HG02763 (cell line): Measurements from ENCODE around the gene FOXQ1.
"Not testable (repeated sequence)": the region's sequence is repeated elsewhere in the genome, so short reads cannot be mapped to it uniquely, and the experiment has no call there.

ENCODE experiments used
- ATAC-seq: cut with Tn5 transposase; IDR thresholded peaks from one replicate; pipeline ENCODE4 v1.9.1; 2021; ENCODE audit warnings: mild to moderate bottlenecking, moderate library complexity; ENCODE audit not compliant: unreplicated experiment

FOXQ1 gene

DNA sequence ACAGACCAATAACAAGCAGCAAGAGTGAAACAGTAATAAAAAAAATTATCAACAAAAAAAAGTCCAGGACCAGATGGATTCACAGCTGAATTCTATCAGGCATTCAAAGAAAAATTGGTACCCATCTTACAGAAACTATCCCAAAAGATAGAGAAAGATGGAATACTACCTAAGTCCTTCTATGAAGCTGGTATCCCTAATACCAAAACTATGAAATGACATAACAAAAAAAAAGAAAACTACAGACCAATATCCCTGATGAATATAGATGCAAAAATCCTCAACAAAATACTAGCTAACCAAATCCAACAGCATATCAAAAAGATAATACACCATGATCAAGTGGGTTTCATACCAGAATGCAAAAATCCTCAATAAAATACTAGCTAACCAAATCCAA is 43.2 kb downstream of the FOXQ1 start:
- not testable (repeated sequence) for ATAC-seq

DNA sequence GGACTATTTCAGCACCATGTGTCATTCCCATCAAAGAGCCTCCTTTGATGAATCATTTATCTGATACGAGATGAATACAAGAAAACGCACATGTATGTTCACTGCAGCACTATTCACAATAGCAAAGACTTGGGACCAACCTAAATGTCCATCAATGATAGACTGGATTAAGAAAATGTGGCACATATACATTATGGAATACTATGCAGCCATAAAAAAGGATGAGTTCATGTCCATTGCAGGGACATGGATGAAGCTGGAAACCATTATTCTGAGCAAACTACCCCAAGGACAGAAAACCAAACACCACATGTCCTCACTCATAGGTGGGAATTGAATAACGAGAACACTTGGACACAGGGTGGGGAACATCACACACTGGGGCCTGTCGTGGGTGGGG is 49.8 kb downstream of the FOXQ1 start:
- not testable (repeated sequence) for ATAC-seq

DNA sequence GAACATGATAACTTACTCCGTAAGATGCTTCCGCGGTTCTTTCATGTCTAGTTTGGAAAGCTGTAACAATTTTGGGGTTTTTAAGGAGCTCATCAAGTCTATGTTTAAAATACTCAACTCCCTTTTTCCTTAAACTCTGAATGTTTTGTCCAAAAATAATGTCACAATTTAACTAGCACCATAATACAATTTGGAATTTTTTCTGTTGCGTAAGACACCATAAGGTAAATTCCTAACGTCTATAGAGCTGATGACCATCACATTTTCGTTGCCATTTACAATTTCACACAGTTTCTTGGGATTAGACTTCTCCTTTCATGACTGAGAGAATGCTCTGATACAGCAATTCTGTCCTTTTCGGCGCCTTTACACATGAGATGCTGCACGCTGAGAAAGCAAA is 50.7 kb downstream of the FOXQ1 start:
- ATAC-seq: no peak

DNA sequence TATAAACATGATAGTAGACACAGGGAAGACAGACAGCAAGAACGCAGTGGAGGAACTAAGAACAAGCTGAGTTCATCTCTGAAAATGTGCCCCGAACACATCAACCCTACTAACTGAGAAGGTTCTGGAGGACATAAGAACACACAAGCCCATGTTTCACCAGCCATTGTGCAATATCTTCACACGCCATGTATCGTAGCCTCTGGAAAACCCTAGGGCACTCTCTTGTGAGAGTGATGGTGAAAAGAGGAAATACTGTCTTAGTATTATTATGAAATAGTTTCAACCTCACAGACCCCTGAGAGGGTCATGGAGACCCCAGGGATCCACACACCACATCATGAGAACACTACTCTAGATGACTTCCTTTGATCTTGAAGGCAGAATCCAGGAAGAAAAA is 51.4 kb downstream of the FOXQ1 start:
- ATAC-seq: no peak

DNA sequence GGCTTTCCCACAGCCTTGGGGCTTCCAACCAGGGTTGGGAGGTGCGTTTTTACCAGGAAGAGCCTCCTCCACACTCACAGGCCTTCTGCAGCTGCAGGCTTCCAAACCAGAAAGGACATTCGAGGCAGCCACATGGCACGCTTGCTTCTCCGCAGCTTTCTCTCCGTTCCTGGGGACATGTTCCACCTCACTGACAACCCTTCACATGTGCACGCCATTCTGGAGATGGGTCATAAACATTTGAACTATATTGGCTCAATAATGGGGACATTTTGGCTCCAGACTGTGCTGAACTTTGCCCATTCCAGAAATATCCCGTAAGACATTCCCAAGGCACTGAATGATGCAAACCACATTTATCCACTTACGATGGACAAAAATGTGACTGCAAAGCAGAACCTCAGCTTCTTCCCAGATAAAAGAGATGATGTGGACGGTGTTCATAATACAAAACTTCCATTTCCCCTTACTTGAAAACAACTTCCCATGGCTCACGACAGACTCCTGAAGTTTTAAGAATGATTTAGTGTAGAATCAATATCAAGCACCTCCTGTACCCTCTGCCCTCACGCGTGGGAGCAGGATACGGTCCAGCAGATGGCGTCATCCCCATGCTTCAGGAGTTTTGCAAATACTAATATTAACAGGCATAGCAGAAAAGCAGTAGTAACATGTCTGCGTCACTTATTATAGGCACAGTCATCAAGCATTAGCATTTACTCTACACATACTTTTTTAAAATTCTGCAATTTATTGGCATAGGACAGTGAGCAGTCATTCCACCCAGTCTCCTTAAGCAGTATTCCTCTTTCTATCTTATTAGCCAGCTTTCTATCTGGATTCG is 52.1 kb downstream of the FOXQ1 start:
- no peak for ATAC-seq
